Uterus (tissue), 2 donors: ENCODE measurements around the gene DOCK7.

Experiments used
- CTCF ChIP-seq, 4 experiments: fragments of 200-600 bp in 2 of 4; fragments of 450-650 bp in 2 of 4; sonication (generic) in 2 of 4; IDR thresholded peaks; one replicate each; pipeline ENCODE4 v1.5.1; 2016 to 2019; ENCODE audit warnings: antibody characterized with exemption in 4 of 4, mild to moderate bottlenecking in 2 of 4, moderate library complexity in 1 of 4
- POLR2A ChIP-seq, 2 donors: fragments of 450-650 bp; IDR thresholded peaks; one replicate each; pipeline ENCODE4 v1.6.1; 2016; ENCODE audit warnings: antibody characterized with exemption in 2 of 2, mild to moderate bottlenecking in 1 of 2, moderate library complexity in 1 of 2

GRCh38 chr1:62717483-62717882 lies 29.3 kb upstream of the DOCK7 start:
- TF ChIP-seq CTCF (IDR thresholded peaks at IDR 0.05) (no peak), POLR2A (IDR thresholded peaks at IDR 0.05) (no peak)
